HG02970 (cell line): Measurements from ENCODE around the gene DDX39A.
"Not testable (repeated sequence)": the region's sequence is repeated elsewhere in the genome, so short reads cannot be mapped to it uniquely, and the experiment has no call there.

Experiments used
- ATAC-seq: cut with Tn5 transposase; IDR thresholded peaks from one replicate; pipeline ENCODE4 v1.9.1; 2021; ENCODE audit warnings: mild to moderate bottlenecking, moderate library complexity, moderate number of reproducible peaks; ENCODE audit not compliant: unreplicated experiment, low FRiP score

The DDX39A gene

GRCh38 chr19:14369399-14370168 lies 49.6 kb downstream of the DDX39A start:
- no peak for ATAC-seq

DNA sequence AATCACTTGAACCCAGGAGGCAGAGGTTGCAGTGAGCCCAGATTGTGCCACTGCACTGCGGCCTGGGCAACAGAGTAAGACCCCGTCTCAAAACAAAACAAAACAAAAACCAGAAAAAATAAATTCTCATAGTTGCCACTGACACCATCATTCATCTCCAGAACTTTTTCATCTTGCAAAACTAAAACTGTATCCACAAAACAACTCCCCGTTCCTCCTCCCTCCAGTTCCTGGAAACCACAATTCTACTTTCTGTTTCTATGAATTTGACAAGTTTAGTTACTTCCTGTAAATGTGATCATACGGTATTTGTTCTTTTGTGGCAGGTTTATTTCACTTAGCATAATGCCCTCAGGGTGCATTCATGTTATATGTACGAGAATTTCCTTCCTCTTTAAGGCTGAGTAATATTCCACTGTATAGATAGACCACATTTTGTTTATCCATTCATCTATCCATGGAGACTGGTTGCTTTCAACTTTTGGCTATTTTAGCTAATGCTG lies 51.1 kb downstream of the DDX39A start:
- no peak for ATAC-seq

DNA sequence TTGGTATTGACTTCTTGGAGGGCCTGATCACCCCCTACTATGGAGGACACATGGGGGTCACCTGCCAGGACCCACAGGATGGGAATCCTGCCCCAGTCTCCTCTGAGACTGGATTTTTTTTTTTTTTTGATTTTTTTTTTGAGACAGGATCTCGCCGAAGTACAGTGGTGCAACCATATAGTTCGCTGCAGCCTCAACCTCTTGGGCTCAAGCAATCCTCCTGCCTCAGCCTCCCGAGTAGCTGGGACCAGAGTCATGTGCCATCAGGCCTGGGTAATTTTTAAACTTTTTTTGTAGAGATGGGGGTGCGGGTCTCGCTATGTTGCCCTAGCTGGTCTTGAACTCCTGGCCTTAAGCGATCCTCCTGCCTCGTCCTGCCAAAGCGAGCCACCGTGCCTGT lies 52.1 kb downstream of the DDX39A start:
- ATAC-seq: no peak

DNA sequence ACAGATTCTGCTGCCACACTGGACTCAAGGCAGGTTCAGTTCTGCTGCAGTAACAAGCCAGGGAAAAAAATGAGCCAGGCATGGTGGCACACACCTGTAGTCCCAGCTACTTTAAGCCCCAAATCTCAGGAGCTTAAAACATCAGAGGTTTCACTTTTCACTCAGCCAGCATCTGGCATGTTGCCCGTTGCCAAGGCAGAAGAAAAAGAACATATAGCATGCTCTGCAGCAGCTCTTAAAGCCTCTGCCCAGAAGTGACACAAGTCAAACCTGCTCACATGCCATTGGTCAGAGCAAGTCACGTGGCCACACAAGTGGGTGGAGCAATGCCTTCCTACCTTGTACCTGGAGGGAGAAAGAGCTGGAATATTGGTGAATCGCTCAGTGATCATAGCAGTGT lies 52.6 kb downstream of the DDX39A start:
- ATAC-seq: no peak

- ATAC-seq: not testable (repeated sequence)
Measured at GRCh38 chr19:14364098-14364443, 55.1 kb downstream of the DDX39A start.

- no peak for ATAC-seq
Measured at GRCh38 chr19:14363183-14364097, 55.7 kb downstream of the DDX39A start.

GRCh38 chr19:14361824-14362223 lies 57.3 kb downstream of the DDX39A start:
- no peak for ATAC-seq
